CD4-positive, CD25-positive, alpha-beta regulatory T cell (primary cell): ENCODE measurements around the gene AOPEP. TPM values are rescaled to one million over a fixed set of nuclear protein-coding genes. Genes with fewer than 3 reads are reported as not detected.

ENCODE experiments used
- ATAC-seq, 2 donors: fragments of 150-1000 bp; cut with Tn5 transposase; one replicate each; pipeline ENCODE4 v1.10.0; 2021; ENCODE audit warnings: low read depth in 2 of 2, moderate number of reproducible peaks in 2 of 2, moderate library complexity in 1 of 2
- DNase-seq, 3 donors: peaks; one replicate each; pipeline versions ENCODE4 v3.0.0 to v3.0.0-alpha.2; 2012 to 2022; ENCODE audit warnings: mixed read lengths in 1 of 3
- H3K27ac ChIP-seq: one replicate; pipeline ENCODE4 v1.7.0; 2013; ENCODE audit warnings: mild to moderate bottlenecking, low read length; ENCODE audit not compliant: insufficient read depth, poor library complexity, severe bottlenecking
- H3K27me3 ChIP-seq: one replicate; pipeline ENCODE4 v1.7.0; 2013; ENCODE audit warnings: low read length; ENCODE audit not compliant: control insufficient read depth, insufficient read depth
- H3K36me3 ChIP-seq: one replicate; pipeline ENCODE4 v1.7.0; 2013; ENCODE audit warnings: mild to moderate bottlenecking, low read length, moderate library complexity; ENCODE audit not compliant: control insufficient read depth, insufficient read depth
- H3K4me1 ChIP-seq: 2 replicates; pipeline ENCODE4 v1.7.0; 2013; ENCODE audit warnings: mild to moderate bottlenecking, low read length; ENCODE audit not compliant: insufficient read depth, control insufficient read depth, poor library complexity, severe bottlenecking
- H3K4me3 ChIP-seq: one replicate; pipeline ENCODE4 v1.7.0; 2013; ENCODE audit warnings: low read depth, mild to moderate bottlenecking, low read length, moderate library complexity
- H3K9me3 ChIP-seq, 2 experiments: 1 replicate in 1 of 2; 2 replicates in 1 of 2; pipeline ENCODE4 v1.7.0; 2013; ENCODE audit warnings: low read length in 2 of 2, mild to moderate bottlenecking in 1 of 2, moderate library complexity in 1 of 2; ENCODE audit not compliant: control insufficient read depth in 2 of 2
- H3K27ac Mint-ChIP-seq, 3 donors: one replicate each; pipeline ENCODE4 v1.8.0; 2020 to 2022; ENCODE audit warnings: mild to moderate bottlenecking in 3 of 3, mixed read lengths in 3 of 3, moderate library complexity in 2 of 3
- H3K27me3 Mint-ChIP-seq: one replicate; pipeline ENCODE4 v1.8.0; 2022; ENCODE audit warnings: mild to moderate bottlenecking, mixed read lengths
- H3K36me3 Mint-ChIP-seq: one replicate; pipeline ENCODE4 v1.8.0; 2020; ENCODE audit warnings: mixed read lengths
- H3K4me1 Mint-ChIP-seq, 4 donors: one replicate each; pipeline ENCODE4 v1.8.0; 2020 to 2022; ENCODE audit warnings: mixed read lengths in 4 of 4, mild to moderate bottlenecking in 1 of 4
- H3K4me3 Mint-ChIP-seq, 4 donors: one replicate each; pipeline ENCODE4 v1.8.0; 2020 to 2022; ENCODE audit warnings: mild to moderate bottlenecking in 4 of 4, mixed read lengths in 4 of 4, moderate library complexity in 3 of 4
- H3K9me3 Mint-ChIP-seq, 7 donors: one replicate each; pipeline ENCODE4 v1.8.0; 2020 to 2022; ENCODE audit warnings: mixed read lengths in 7 of 7, mild to moderate bottlenecking in 3 of 7, moderate library complexity in 2 of 7
- polyA plus RNA-seq, 4 donors: library from polyadenylated mRNA; unstranded; fragments of 300-500 nt; fragmentation: Illumina TruSeq; gene quantifications; one replicate each; pipeline ENCODE4 v1.2.3, GENCODE V29; 2021
- total RNA-seq: library from RNA; stranded (reverse); gene quantifications from one replicate; pipeline ENCODE4 v1.2.3, GENCODE V29; 2022

AOPEP gene
- total and polyA plus RNA-seq, 5 donors from 2014 or later = 4.6 to 12.9 (median 6.4) TPM

- Mint-ChIP-seq H3K36me3 (peaks cover 19% of the 10 kb centered on the region), H3K9me3 (no peaks in the 10 kb centered on the region), H3K4me1 (no peaks in the 10 kb centered on the region), H3K4me3 (no peak overlapping the region), H3K27ac (no peak overlapping the region), H3K27me3 (no peaks in the 10 kb centered on the region)
- Histone ChIP-seq H3K4me1 (no peaks in the 10 kb centered on the region), H3K4me3 (no peak overlapping the region), H3K36me3 (no peaks in the 10 kb centered on the region), H3K9me3 (no peaks in the 10 kb centered on the region), H3K27ac (no peak overlapping the region), H3K27me3 (no peaks in the 10 kb centered on the region)
- ATAC-seq (no peak), DNase-seq (no peak)
These were observed 382.3 kb downstream of the AOPEP start for GRCh38 chr9:95108777-95109176.

- no peaks in the 10 kb centered on the region for H3K27me3 Mint-ChIP-seq
- no peak for DNase-seq
- no peaks in the 10 kb centered on the region for H3K9me3 Mint-ChIP-seq
- no peak overlapping the region for H3K27ac ChIP-seq
- H3K4me1 Mint-ChIP-seq = no peaks in the 10 kb centered on the region
- no peaks in the 10 kb centered on the region for H3K27me3 ChIP-seq
- no peak overlapping the region for H3K27ac Mint-ChIP-seq
- peaks cover 19% of the 10 kb centered on the region for H3K36me3 Mint-ChIP-seq
- no peak overlapping the region for H3K4me3 Mint-ChIP-seq
- H3K4me3 ChIP-seq = no peak overlapping the region
- no peaks in the 10 kb centered on the region for H3K36me3 ChIP-seq
- H3K9me3 ChIP-seq = no peaks in the 10 kb centered on the region
- ATAC-seq = no peak
- H3K4me1 ChIP-seq = no peaks in the 10 kb centered on the region
These were observed 383.0 kb downstream of the AOPEP start for GRCh38 chr9:95109456-95109855.

GRCh38 chr9:95110921-95111525, 384.5 kb downstream of the AOPEP start:
- no peaks in the 10 kb centered on the region for H3K9me3 ChIP-seq
- no peaks in the 10 kb centered on the region for H3K4me1 ChIP-seq
- no peak overlapping the region for H3K27ac ChIP-seq
- Mint-ChIP-seq H3K27ac (no peak overlapping the region), H3K4me3 (no peak overlapping the region), H3K9me3 (no peaks in the 10 kb centered on the region), H3K36me3 (peaks cover 9% of the 10 kb centered on the region), H3K4me1 (peaks cover 0 to 5% (median 0%) of the 10 kb centered on the region in 4 donors), H3K27me3 (no peaks in the 10 kb centered on the region)
- H3K36me3 ChIP-seq = no peaks in the 10 kb centered on the region
- ATAC-seq = no peak
- no peak for DNase-seq
- H3K27me3 ChIP-seq = no peaks in the 10 kb centered on the region
- H3K4me3 ChIP-seq = no peak overlapping the region

GRCh38 chr9:95111716-95112115, 385.2 kb downstream of the AOPEP start:
- DNase-seq = no peak
- H3K27ac Mint-ChIP-seq = no peak overlapping the region

GRCh38 chr9:95112436-95113280, 386.2 kb downstream of the AOPEP start:
- Mint-ChIP-seq H3K27me3 (no peaks in the 10 kb centered on the region), H3K9me3 (no peaks in the 10 kb centered on the region), H3K4me3 (no peak overlapping the region), H3K36me3 (peaks cover 13% of the 10 kb centered on the region), H3K27ac (no peak overlapping the region), H3K4me1 (peaks cover 0 to 5% (median 0%) of the 10 kb centered on the region in 4 donors)
- DNase-seq = no peak
- no peaks in the 10 kb centered on the region for H3K36me3 ChIP-seq
- no peak for ATAC-seq
- H3K27ac ChIP-seq = no peak overlapping the region
- no peak overlapping the region for H3K4me3 ChIP-seq
- H3K27me3 ChIP-seq = no peaks in the 10 kb centered on the region
- no peaks in the 10 kb centered on the region for H3K4me1 ChIP-seq
- no peaks in the 10 kb centered on the region for H3K9me3 ChIP-seq

More at GRCh38 chr9:95111716-95112115, 385.2 kb downstream of the AOPEP start:
- ATAC-seq = no peak
- Histone ChIP-seq H3K27ac (no peak overlapping the region), H3K4me1 (no peaks in the 10 kb centered on the region), H3K4me3 (no peak overlapping the region), H3K9me3 (no peaks in the 10 kb centered on the region), H3K27me3 (no peaks in the 10 kb centered on the region), H3K36me3 (no peaks in the 10 kb centered on the region)
- Mint-ChIP-seq H3K4me1 (peaks cover 0 to 5% (median 0%) of the 10 kb centered on the region in 4 donors), H3K27me3 (no peaks in the 10 kb centered on the region), H3K4me3 (no peak overlapping the region), H3K36me3 (peaks cover 8% of the 10 kb centered on the region), H3K9me3 (no peaks in the 10 kb centered on the region)

- Mint-ChIP-seq H3K4me3 (no peak overlapping the region), H3K27ac (no peak overlapping the region), H3K4me1 (peaks cover 0 to 5% (median 0%) of the 10 kb centered on the region in 4 donors), H3K9me3 (no peaks in the 10 kb centered on the region), H3K27me3 (no peaks in the 10 kb centered on the region), H3K36me3 (peaks cover 20% of the 10 kb centered on the region)
- Histone ChIP-seq H3K9me3 (no peaks in the 10 kb centered on the region), H3K27me3 (no peaks in the 10 kb centered on the region), H3K4me1 (no peaks in the 10 kb centered on the region), H3K27ac (no peak overlapping the region), H3K4me3 (no peak overlapping the region), H3K36me3 (no peaks in the 10 kb centered on the region)
- DNase-seq (no peak), ATAC-seq (no peak)
These were observed 388.6 kb downstream of the AOPEP start for GRCh38 chr9:95115104-95115503.

- no peaks in the 10 kb centered on the region for H3K27me3 ChIP-seq
- Mint-ChIP-seq H3K4me3 (no peak overlapping the region), H3K27me3 (no peaks in the 10 kb centered on the region), H3K9me3 (no peaks in the 10 kb centered on the region), H3K4me1 (peaks cover 0 to 5% (median 0%) of the 10 kb centered on the region in 4 donors), H3K27ac (peak overlapping the region in 1 of 3 donors; percentile 56), H3K36me3 (peaks cover 20% of the 10 kb centered on the region)
- H3K4me3 ChIP-seq = no peak overlapping the region
- H3K27ac ChIP-seq = no peak overlapping the region
- no peaks in the 10 kb centered on the region for H3K9me3 ChIP-seq
- DNase-seq (no peak), ATAC-seq (no peak)
- no peaks in the 10 kb centered on the region for H3K36me3 ChIP-seq
- H3K4me1 ChIP-seq = no peaks in the 10 kb centered on the region
These were observed 389.7 kb downstream of the AOPEP start for GRCh38 chr9:95116002-95116807.
